Measurements from ENCODE around the gene C3orf18. TPM values are rescaled to one million over a fixed set of nuclear protein-coding genes. Genes with fewer than 3 reads are reported as not detected.

The C3orf18 gene
- total RNA-seq, 1 donor from 2014 or later, result 8.5 TPM

DNA sequence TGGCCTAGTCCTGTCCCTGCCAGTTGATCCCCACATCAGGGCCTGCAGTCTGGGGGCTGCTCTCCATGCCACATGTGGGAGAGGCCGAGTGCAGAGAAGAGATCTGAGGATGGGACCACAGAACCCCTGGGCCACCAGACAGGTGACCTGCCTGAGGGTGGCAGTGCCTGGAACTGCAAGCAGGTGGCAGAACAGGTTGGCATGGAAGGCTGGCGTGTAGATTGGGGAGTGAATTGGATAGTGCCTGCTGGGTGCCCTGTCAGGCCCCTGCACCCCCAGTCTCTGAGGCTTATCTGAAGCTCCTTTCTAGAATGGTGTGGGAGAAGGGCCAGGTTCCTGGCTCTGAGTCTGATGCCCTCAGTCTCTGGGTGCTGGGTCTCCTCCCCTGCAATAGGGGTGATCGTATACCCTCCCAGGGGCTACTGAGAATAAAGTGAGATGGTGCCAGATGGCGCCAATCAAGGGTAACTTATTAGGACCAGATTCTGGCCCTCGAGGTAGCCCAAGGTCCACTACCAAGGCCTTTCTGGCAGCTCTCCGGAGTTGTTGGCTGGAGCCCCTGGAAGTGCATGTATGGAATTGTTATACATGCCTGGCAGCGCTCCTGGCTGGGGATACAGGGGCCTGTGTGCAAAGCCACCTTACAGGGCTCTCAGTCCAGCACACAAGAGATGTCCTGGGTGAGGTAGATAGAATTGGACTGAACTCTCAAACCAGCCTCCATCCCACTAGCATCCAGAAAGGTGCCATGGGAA lies 15.7 kb downstream of the C3orf18 start:
- TF ChIP-seq, protein P1, sequence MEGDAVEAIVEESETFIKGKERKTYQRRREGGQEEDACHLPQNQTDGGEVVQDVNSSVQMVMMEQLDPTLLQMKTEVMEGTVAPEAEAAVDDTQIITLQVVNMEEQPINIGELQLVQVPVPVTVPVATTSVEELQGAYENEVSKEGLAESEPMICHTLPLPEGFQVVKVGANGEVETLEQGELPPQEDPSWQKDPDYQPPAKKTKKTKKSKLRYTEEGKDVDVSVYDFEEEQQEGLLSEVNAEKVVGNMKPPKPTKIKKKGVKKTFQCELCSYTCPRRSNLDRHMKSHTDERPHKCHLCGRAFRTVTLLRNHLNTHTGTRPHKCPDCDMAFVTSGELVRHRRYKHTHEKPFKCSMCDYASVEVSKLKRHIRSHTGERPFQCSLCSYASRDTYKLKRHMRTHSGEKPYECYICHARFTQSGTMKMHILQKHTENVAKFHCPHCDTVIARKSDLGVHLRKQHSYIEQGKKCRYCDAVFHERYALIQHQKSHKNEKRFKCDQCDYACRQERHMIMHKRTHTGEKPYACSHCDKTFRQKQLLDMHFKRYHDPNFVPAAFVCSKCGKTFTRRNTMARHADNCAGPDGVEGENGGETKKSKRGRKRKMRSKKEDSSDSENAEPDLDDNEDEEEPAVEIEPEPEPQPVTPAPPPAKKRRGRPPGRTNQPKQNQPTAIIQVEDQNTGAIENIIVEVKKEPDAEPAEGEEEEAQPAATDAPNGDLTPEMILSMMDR (IDR thresholded peaks at IDR 0.05), result no peak
- no peak for TF ChIP-seq EZH2 (IDR thresholded peaks at IDR 0.05)

DNA sequence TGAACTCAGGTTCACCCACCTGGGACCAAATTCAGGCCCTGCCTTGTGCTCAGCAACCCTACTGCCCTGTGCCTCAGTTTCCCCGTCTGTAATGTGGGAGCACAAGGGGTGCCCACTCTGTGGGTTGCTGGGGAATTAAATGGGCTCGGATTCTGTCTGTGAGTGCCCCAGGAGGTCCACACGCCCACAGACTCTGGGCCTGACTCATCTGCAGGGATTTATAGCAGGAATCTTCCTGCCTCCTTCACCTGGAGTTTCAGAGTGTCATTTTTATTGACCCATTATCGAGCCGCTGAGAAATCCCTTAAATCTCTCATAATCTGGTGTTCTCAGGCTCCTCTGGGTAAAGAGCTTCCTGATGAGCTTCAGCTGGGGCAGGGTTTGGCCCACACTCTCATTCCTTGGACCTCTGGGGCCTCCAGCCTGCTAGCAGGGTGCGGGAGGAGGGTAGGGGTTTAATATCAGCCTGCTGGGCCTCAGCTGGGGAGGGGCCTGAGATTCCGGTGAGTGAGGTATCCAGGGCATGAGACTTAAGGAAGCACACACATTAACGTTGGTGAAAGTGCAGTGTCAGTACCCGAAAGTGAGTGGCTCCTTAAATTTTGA lies 16.4 kb downstream of the C3orf18 start:
- no peak overlapping the region for H3K4me3 ChIP-seq
- no peaks in the 10 kb centered on the region for H3K9me3 ChIP-seq (ENCODE audit: low read depth)
- Mint-ChIP-seq H3K4me1 (peaks cover 9% of the 10 kb centered on the region), H3K27ac (no peak overlapping the region), H3K36me3 (no peaks in the 10 kb centered on the region), H3K27me3 (ENCODE audit: insufficient read depth, low read depth) (peaks cover 13% of the 10 kb centered on the region), H3K4me3 (no peak overlapping the region), H3K9me3 (no peaks in the 10 kb centered on the region)
- no peaks in the 10 kb centered on the region for H4K20me1 ChIP-seq (ENCODE audit: low read depth)
- no peak overlapping the region for H2AFZ ChIP-seq (replicated peaks)
- no peaks in the 10 kb centered on the region for H3K36me3 ChIP-seq
- no peak overlapping the region for H3K27ac ChIP-seq
- no peak overlapping the region for H3K9ac ChIP-seq
- no peaks in the 10 kb centered on the region for H3K27me3 ChIP-seq
- TF ChIP-seq EZH2phosphoT487 (IDR thresholded peaks at IDR 0.05) (no peak), EZH2 (IDR thresholded peaks at IDR 0.05) (no peak)
- TF ChIP-seq, protein P1 (IDR thresholded peaks at IDR 0.05), result no peak
- no peaks in the 10 kb centered on the region for H3F3A ChIP-seq (ENCODE audit: low read depth)
- DNase-seq (ENCODE audit: low spot score), result no peak
- no peak overlapping the region for H3K4me2 ChIP-seq
- H3K79me2 ChIP-seq (ENCODE audit: low read depth), result no peaks in the 10 kb centered on the region
- H3K4me1 ChIP-seq, result no peaks in the 10 kb centered on the region

More for the DNA sequence above, 15.7 kb downstream of the C3orf18 start:
- peaks cover 13% of the 10 kb centered on the region for H3K27me3 Mint-ChIP-seq (ENCODE audit: insufficient read depth, low read depth)
- Histone ChIP-seq H3F3A (ENCODE audit: low read depth) (no peaks in the 10 kb centered on the region), H4K20me1 (ENCODE audit: low read depth) (no peaks in the 10 kb centered on the region), H2AFZ (replicated peaks) (no peak overlapping the region), H3K9me3 (ENCODE audit: low read depth) (no peaks in the 10 kb centered on the region), H3K4me2 (no peak overlapping the region), H3K27me3 (no peaks in the 10 kb centered on the region), H3K9ac (no peak overlapping the region), H3K4me1 (no peaks in the 10 kb centered on the region), H3K36me3 (no peaks in the 10 kb centered on the region), H3K27ac (no peak overlapping the region), H3K4me3 (no peak overlapping the region), H3K79me2 (ENCODE audit: low read depth) (no peaks in the 10 kb centered on the region)
- no peaks in the 10 kb centered on the region for H3K9me3 Mint-ChIP-seq
- H3K4me1 Mint-ChIP-seq, result peaks cover 9% of the 10 kb centered on the region
- no peaks in the 10 kb centered on the region for H3K36me3 Mint-ChIP-seq
- no peak for DNase-seq (ENCODE audit: low spot score)
- H3K4me3 Mint-ChIP-seq, result no peak overlapping the region
- H3K27ac Mint-ChIP-seq, result no peak overlapping the region

DNA sequence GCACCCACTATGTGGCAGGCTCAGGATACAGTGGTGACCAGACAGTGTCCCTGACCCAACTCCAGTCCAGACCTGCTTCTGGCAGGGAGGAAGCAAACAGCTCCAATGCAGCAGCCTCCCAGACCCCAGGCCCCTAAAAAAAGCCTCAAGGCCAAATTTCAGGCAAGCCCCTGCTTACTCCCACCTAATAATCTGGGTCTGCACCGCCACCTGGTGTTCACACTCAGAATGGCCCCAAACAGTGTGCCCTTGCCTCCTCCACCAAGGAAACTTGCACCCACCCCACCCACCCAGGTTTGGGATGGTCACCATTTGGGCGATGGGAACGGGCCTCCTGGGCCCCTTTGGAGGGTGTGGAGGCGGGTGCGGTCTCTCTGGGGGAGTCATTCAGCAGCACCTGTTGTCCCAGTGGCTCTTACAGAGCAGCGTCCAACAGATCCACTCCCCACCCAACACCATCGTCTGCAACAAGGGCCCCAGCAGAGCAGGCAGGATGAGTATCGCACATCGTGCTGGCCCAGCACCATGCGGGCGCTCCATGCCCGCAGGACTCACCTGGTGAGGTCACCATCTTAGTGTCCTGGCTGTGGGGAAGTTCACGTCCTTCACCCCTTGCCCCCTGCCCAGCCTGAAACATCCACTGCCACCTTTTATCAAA lies 17.3 kb downstream of the C3orf18 start:
- Histone ChIP-seq H4K20me1 (ENCODE audit: low read depth) (no peaks in the 10 kb centered on the region), H3K4me2 (no peak overlapping the region), H3K4me3 (no peak overlapping the region), H3K27ac (no peak overlapping the region), H3K9me3 (ENCODE audit: low read depth) (no peaks in the 10 kb centered on the region), H3F3A (ENCODE audit: low read depth) (no peaks in the 10 kb centered on the region), H3K4me1 (no peaks in the 10 kb centered on the region), H3K79me2 (ENCODE audit: low read depth) (no peaks in the 10 kb centered on the region), H3K9ac (no peak overlapping the region), H2AFZ (replicated peaks) (no peak overlapping the region), H3K27me3 (no peaks in the 10 kb centered on the region), H3K36me3 (no peaks in the 10 kb centered on the region)
- no peak for TF ChIP-seq EZH2 (IDR thresholded peaks at IDR 0.05)
- TF ChIP-seq, protein P1 (IDR thresholded peaks at IDR 0.05), result peak; percentile 75
- Mint-ChIP-seq H3K9me3 (no peaks in the 10 kb centered on the region), H3K4me1 (peaks cover 9% of the 10 kb centered on the region), H3K36me3 (no peaks in the 10 kb centered on the region), H3K4me3 (no peak overlapping the region), H3K27me3 (ENCODE audit: insufficient read depth, low read depth) (peaks cover 9% of the 10 kb centered on the region), H3K27ac (no peak overlapping the region)
- DNase-seq (ENCODE audit: low spot score), result peak; percentile 81

All from neural progenitor cell (in vitro differentiated cells).